ENCODE results near the gene CALM1. TPM values are rescaled to one million over a fixed set of nuclear protein-coding genes. Genes with fewer than 3 reads are reported as not detected.

CALM1 gene
- total RNA-seq, 8 experiments from 2014 or later: 76.3 to 477 (median 195) TPM

GRCh38 chr14:90421632-90422020, 24.8 kb downstream of the CALM1 start:
- 80 to 86% (median 80%) methylated on average over 1 of the region's 3 CpGs; no CpG with 5 or more reads in 6 of the 10 experiments for WGBS, 10 experiments
- H3K4me3 ChIP-seq: no peak overlapping the region
- ATAC-seq (replicated peaks in 6 of 8): no peak
- H3K27ac ChIP-seq: peak overlapping the region; percentile 28 to 54
- in situ Hi-C loops (cut with MboI; ENCODE audit: low pct_unique_long_range_greater_than_20kb in 2 of 9, low sequenced_read_pairs in 9 of 9, unreplicated experiment in 9 of 9): loop anchor here in 2 of 9 experiments (25.0 kb wide), 1 partner anchor 266 kb away; no protein-coding TSS in a partner anchor
- H3K4me1 ChIP-seq (replicated peaks in 1 of 2): peaks cover 32 to 37% of the 10 kb centered on the region in 2 donors

DNA sequence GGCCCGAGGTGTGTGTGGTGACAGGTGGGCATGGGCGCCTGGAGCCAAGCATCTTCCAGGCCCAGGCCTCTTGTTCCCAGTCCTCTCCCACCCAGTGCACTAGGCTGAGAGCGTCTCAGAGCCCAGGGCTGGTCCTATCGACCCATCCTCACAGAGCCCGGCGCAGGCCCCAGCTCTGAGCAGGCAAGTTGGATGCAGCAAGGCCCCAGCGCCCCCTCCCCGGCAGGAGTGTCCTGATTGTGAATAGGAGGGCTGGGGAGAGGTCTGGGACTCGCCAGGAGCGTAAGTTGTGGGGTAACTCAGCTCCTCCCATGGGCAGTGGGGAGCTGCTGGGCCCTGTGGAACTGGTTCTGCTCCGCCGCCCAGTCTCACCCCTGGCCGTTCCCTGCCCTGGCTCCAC, 26.3 kb downstream of the CALM1 start:
- no peak for ATAC-seq (replicated peaks in 6 of 8)
- Histone ChIP-seq H3K4me1 (replicated peaks in 1 of 2) (peaks cover 34 to 37% of the 10 kb centered on the region in 2 donors), H3K4me3 (no peak overlapping the region), H3K27ac (no peak overlapping the region)
- in situ Hi-C loops (cut with MboI; ENCODE audit: low pct_unique_long_range_greater_than_20kb in 2 of 9, low sequenced_read_pairs in 9 of 9, unreplicated experiment in 9 of 9): loop anchor here in 2 of 9 experiments (25.0 kb wide), 1 partner anchor 264 kb away; no protein-coding TSS in a partner anchor
- WGBS, 10 experiments: 60 to 100% (median 90%) methylated on average over 1 of the region's 13 CpGs; no CpG with 5 or more reads in 6 of the 10 experiments

GRCh38 chr14:90424075-90424474, 27.2 kb downstream of the CALM1 start:
- in situ Hi-C loops (cut with MboI; ENCODE audit: low pct_unique_long_range_greater_than_20kb in 2 of 9, low sequenced_read_pairs in 9 of 9, unreplicated experiment in 9 of 9): loop anchor here in 2 of 9 experiments (25.0 kb wide), 1 partner anchor 263 kb away; no protein-coding TSS in a partner anchor
- 66 to 100% (median 83%) methylated on average over 1 to 4 of the region's 6 CpGs; no CpG with 5 or more reads in 5 of the 10 experiments for WGBS, 10 experiments

GRCh38 chr14:90424686-90425372, 28.0 kb downstream of the CALM1 start:
- no peak overlapping the region for H3K4me3 ChIP-seq
- in situ Hi-C loops (cut with MboI; ENCODE audit: low pct_unique_long_range_greater_than_20kb in 2 of 9, low sequenced_read_pairs in 9 of 9, unreplicated experiment in 9 of 9): loop anchor here in 2 of 9 experiments (25.0 kb wide), 1 partner anchor 262 kb away; no protein-coding TSS in a partner anchor
- no peak overlapping the region for H3K27ac ChIP-seq
- peak in 1 of 8 experiments; percentile 8 for ATAC-seq (replicated peaks in 6 of 8)
- 22 to 76% (median 61%) methylated on average over 3 to 11 of the region's 17 CpGs for WGBS, 10 experiments
- peaks cover 30 to 37% of the 10 kb centered on the region in 2 donors for H3K4me1 ChIP-seq (replicated peaks in 1 of 2)

More at GRCh38 chr14:90424075-90424474, 27.2 kb downstream of the CALM1 start:
- ATAC-seq (replicated peaks in 6 of 8): no peak
- no peak overlapping the region for H3K27ac ChIP-seq
- H3K4me1 ChIP-seq (replicated peaks in 1 of 2): peaks cover 31 to 37% of the 10 kb centered on the region in 2 donors
- no peak overlapping the region for H3K4me3 ChIP-seq

GRCh38 chr14:90425373-90425879, 28.6 kb downstream of the CALM1 start:
- Histone ChIP-seq H3K27ac (no peak overlapping the region), H3K4me3 (no peak overlapping the region), H3K4me1 (replicated peaks in 1 of 2) (peaks cover 30 to 37% of the 10 kb centered on the region in 2 donors)
- in situ Hi-C loops (cut with MboI; ENCODE audit: low pct_unique_long_range_greater_than_20kb in 2 of 9, low sequenced_read_pairs in 9 of 9, unreplicated experiment in 9 of 9): no loop called here
- ATAC-seq (replicated peaks in 6 of 8): peak in 1 of 8 experiments; percentile 78
- WGBS, 10 experiments: 0 to 83% (median 80%) methylated on average over 1 to 5 of the region's 9 CpGs; no CpG with 5 or more reads in 3 of the 10 experiments

DNA sequence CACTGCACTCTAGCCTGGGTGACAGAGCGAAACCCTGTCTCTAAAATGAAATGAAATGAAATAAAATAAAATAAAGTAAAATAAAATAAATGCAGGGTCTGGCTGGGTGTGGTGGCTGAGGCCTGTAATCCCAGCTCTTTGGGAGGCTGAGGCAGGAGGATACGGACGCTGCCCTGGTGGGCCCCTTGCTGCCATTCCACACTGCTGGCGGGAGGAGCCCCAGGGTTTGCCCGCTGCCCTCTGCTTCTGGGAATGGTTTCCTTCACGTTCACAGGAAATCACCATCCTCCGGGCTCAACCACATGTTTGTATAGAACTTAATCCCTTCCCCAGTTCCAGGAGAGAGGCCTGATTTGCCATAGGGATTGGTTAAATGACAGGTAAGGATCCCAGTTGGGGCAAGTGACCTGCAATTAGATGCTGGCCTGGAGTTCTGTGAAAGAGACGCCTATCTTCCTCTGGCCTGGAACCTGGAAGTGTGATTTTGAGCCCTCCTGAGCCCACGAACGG, 29.3 kb downstream of the CALM1 start:
- in situ Hi-C loops (cut with MboI; ENCODE audit: low pct_unique_long_range_greater_than_20kb in 2 of 9, low sequenced_read_pairs in 9 of 9, unreplicated experiment in 9 of 9): no loop called here
- no peak overlapping the region for H3K4me3 ChIP-seq
- no peak overlapping the region for H3K27ac ChIP-seq
- 71 to 91% (median 86%) methylated on average over 2 to 7 of the region's 10 CpGs; no CpG with 5 or more reads in 4 of the 10 experiments for WGBS, 10 experiments
- H3K4me1 ChIP-seq (replicated peaks in 1 of 2): peaks cover 25 to 34% of the 10 kb centered on the region in 2 donors
- no peak for ATAC-seq (replicated peaks in 6 of 8)

DNA sequence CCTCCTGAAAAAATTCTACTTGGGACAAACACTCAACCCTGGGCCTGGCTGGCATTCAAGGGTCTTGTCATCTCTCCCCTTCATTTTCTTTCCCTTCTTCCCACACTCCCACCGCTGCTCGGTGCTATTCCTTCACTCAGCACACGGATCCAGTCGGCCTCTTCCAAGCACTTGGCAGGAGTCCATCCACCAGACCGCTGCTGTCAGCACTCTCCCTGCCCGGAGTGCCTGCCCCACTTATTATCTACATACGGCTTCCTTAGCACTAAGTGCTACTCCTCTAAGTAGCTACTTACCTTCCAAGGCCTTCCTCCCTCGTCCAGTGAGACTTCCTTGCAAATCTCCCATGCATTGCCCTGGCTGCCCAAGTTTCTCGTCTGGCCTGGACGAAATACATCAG, 29.8 kb downstream of the CALM1 start:
- peaks cover 19 to 28% of the 10 kb centered on the region in 2 donors for H3K4me1 ChIP-seq (replicated peaks in 1 of 2)

GRCh38 chr14:90427848-90428426, 31.1 kb downstream of the CALM1 start:
- in situ Hi-C loops (cut with MboI; ENCODE audit: low pct_unique_long_range_greater_than_20kb in 2 of 9, low sequenced_read_pairs in 9 of 9, unreplicated experiment in 9 of 9): no loop called here
- WGBS, 10 experiments: 39 to 100% (median 86%) methylated on average over 1 to 5 of the region's 12 CpGs; no CpG with 5 or more reads in 2 of the 10 experiments

More for the DNA sequence above, 29.8 kb downstream of the CALM1 start:
- H3K4me3 ChIP-seq: no peak overlapping the region
- ATAC-seq (replicated peaks in 6 of 8): peak in 6 of 8 experiments; percentile 33 to 84 (median 63)
- WGBS, 10 experiments: 33 to 80% (median 50%) methylated on average over 2 to 10 of the region's 10 CpGs; no CpG with 5 or more reads in 4 of the 10 experiments
- in situ Hi-C loops (cut with MboI; ENCODE audit: low pct_unique_long_range_greater_than_20kb in 2 of 9, low sequenced_read_pairs in 9 of 9, unreplicated experiment in 9 of 9): no loop called here
- no peak overlapping the region for H3K27ac ChIP-seq

GRCh38 chr14:90428676-90429075, 31.8 kb downstream of the CALM1 start:
- no peak for ATAC-seq (replicated peaks in 6 of 8)
- WGBS, 10 experiments: 80 to 90% methylated on average over 1 to 2 of the region's 2 CpGs; no CpG with 5 or more reads in 8 of the 10 experiments
- Histone ChIP-seq H3K27ac (no peak overlapping the region), H3K4me3 (no peak overlapping the region), H3K4me1 (replicated peaks in 1 of 2) (peaks cover 13 to 18% of the 10 kb centered on the region in 2 donors)
- in situ Hi-C loops (cut with MboI; ENCODE audit: low pct_unique_long_range_greater_than_20kb in 2 of 9, low sequenced_read_pairs in 9 of 9, unreplicated experiment in 9 of 9): no loop called here

More at GRCh38 chr14:90427848-90428426, 31.1 kb downstream of the CALM1 start:
- no peak for ATAC-seq (replicated peaks in 6 of 8)
- H3K4me1 ChIP-seq (replicated peaks in 1 of 2): peaks cover 13 to 25% of the 10 kb centered on the region in 2 donors
- H3K27ac ChIP-seq: no peak overlapping the region
- H3K4me3 ChIP-seq: no peak overlapping the region

GRCh38 chr14:90429236-90429635, 32.4 kb downstream of the CALM1 start:
- Histone ChIP-seq H3K4me1 (replicated peaks in 1 of 2) (peaks cover 9 to 12% of the 10 kb centered on the region in 2 donors), H3K4me3 (no peak overlapping the region), H3K27ac (no peak overlapping the region)
- in situ Hi-C loops (cut with MboI; ENCODE audit: low pct_unique_long_range_greater_than_20kb in 2 of 9, low sequenced_read_pairs in 9 of 9, unreplicated experiment in 9 of 9): no loop called here
- WGBS, 10 experiments: 27 to 100% (median 75%) methylated on average over 1 to 3 of the region's 3 CpGs; no CpG with 5 or more reads in 4 of the 10 experiments
- ATAC-seq (replicated peaks in 6 of 8): no peak

DNA sequence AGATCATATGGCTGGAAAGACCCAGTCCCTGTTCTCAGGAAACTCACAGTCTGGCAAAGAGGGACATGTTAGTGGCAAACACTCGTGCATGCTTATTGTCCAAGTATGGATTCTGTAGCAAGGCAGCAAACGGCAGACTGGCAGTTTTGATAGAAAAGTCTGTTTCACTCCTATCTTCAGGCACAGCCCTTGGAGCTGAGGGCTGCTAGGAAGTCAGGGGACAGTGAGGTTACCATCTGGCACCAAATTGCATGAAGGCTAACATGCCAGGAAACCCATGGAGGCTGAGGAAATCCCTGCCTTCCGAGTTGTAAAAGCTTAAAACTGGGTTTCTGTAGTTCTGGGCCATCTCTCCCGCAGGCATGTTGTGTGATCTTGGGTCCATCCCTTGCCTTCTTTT, 32.9 kb downstream of the CALM1 start:
- Histone ChIP-seq H3K27ac (no peak overlapping the region), H3K4me3 (no peak overlapping the region), H3K4me1 (replicated peaks in 1 of 2) (peaks cover 5 to 7% of the 10 kb centered on the region in 2 donors)
- ATAC-seq (replicated peaks in 6 of 8): no peak
- 0 to 86% (median 56%) methylated on average over 1 to 4 of the region's 4 CpGs; no CpG with 5 or more reads in 1 of the 10 experiments for WGBS, 10 experiments
- in situ Hi-C loops (cut with MboI; ENCODE audit: low pct_unique_long_range_greater_than_20kb in 2 of 9, low sequenced_read_pairs in 9 of 9, unreplicated experiment in 9 of 9): no loop called here

- H3K4me1 ChIP-seq (replicated peaks in 1 of 2): peaks cover 0 to under 1% of the 10 kb centered on the region in 2 donors
- H3K27ac ChIP-seq: no peak overlapping the region
- WGBS, 10 experiments: 52 to 100% (median 88%) methylated on average over 1 to 6 of the region's 9 CpGs; no CpG with 5 or more reads in 1 of the 10 experiments
- in situ Hi-C loops (cut with MboI; ENCODE audit: low pct_unique_long_range_greater_than_20kb in 2 of 9, low sequenced_read_pairs in 9 of 9, unreplicated experiment in 9 of 9): no loop called here
- no peak overlapping the region for H3K4me3 ChIP-seq
- ATAC-seq (replicated peaks in 6 of 8): no peak
These were observed 37.7 kb downstream of the CALM1 start for GRCh38 chr14:90434370-90435020.
